Cardiac fibroblast (primary cell): ENCODE results near the gene POFUT1.
A peak's percentile ranks its signal among the peaks of the same experiment; 100 is the strongest.

Source experiments
- DNase-seq, 2 donors: peaks; one replicate each; pipeline versions ENCODE4 v3.0.0 to v3.0.0-alpha.2; 2010; ENCODE audit warnings: low read depth in 2 of 2
- H3K4me3 ChIP-seq, 2 donors: replicated peaks in 1 of 2; 1 replicate in 1 of 2; 2 replicates in 1 of 2; pipeline ENCODE4 v1.5.1; 2011; ENCODE audit warnings: low read depth in 2 of 2, low read length in 2 of 2, mild to moderate bottlenecking in 2 of 2, moderate library complexity in 1 of 2
- CTCF ChIP-seq: IDR thresholded peaks from one replicate; pipeline ENCODE4 v1.5.1; 2011; ENCODE audit warnings: low read depth, mild to moderate bottlenecking, low read length, inconsistent platforms

Gene POFUT1

GRCh38 chr20:32207626-32208498 lies at the start of gene POFUT1, which contains the start of gene PLAGL2:
Gene POFUT1 (plus strand): TSS chr20:32207880. CDS start chr20:32207942, 62 bp downstream.
Gene PLAGL2 (minus strand): TSS chr20:32207743. CDS start chr20:32202178, 5,565 bp downstream.
- DNase-seq: peak; percentile 82 to 91
- TF ChIP-seq CTCF: no peak

GRCh38 chr20:32158351-32158750 lies 49.3 kb upstream of the POFUT1 start:
- DNase-seq: no peak
- H3K4me3 ChIP-seq: no peak overlapping the region
- no peak for TF ChIP-seq CTCF

More at GRCh38 chr20:32207626-32208498, at the start of gene POFUT1, which contains the start of gene PLAGL2:
- H3K4me3 ChIP-seq: peak within 1 kb of the TSS; percentile 94 to 100

GRCh38 chr20:32158943-32159660 lies 48.6 kb upstream of the POFUT1 start:
- peak in 1 of 2 donors; percentile 31 for DNase-seq
- no peak overlapping the region for H3K4me3 ChIP-seq
- no peak for TF ChIP-seq CTCF

- DNase-seq: no peak
- no peak overlapping the region for H3K4me3 ChIP-seq
- no peak for TF ChIP-seq CTCF
Measured at GRCh38 chr20:32159766-32160221, 47.9 kb upstream of the POFUT1 start.

- no peak overlapping the region for H3K4me3 ChIP-seq
- no peak for DNase-seq
- no peak for TF ChIP-seq CTCF
Measured at GRCh38 chr20:32160341-32160740, 47.3 kb upstream of the POFUT1 start.

- no peak for TF ChIP-seq CTCF
- H3K4me3 ChIP-seq: no peak overlapping the region
- DNase-seq: no peak
Measured at GRCh38 chr20:32162351-32162750, 45.3 kb upstream of the POFUT1 start.
